Nephron progenitor cell (in vitro differentiated cells): ENCODE results near the gene TMPRSS13.

Experiments
- DNase-seq: peaks from one replicate; pipeline ENCODE4 v3.0.0; 2021
- H3K27ac Mint-ChIP-seq: 2 replicates; pipeline ENCODE4 v1.8.0; 2021; ENCODE audit warnings: mild to moderate bottlenecking, moderate library complexity, mixed read lengths
- H3K27me3 Mint-ChIP-seq: 2 replicates; pipeline ENCODE4 v1.8.0; 2021; ENCODE audit warnings: mild to moderate bottlenecking, low read depth, mixed read lengths; ENCODE audit not compliant: poor library complexity
- H3K36me3 Mint-ChIP-seq: 2 replicates; pipeline ENCODE4 v1.8.0; 2021; ENCODE audit warnings: low read depth, mixed read lengths
- H3K4me1 Mint-ChIP-seq: 2 replicates; pipeline ENCODE4 v1.8.0; 2021; ENCODE audit warnings: mixed read lengths
- H3K4me3 Mint-ChIP-seq: 2 replicates; pipeline ENCODE4 v1.8.0; 2021; ENCODE audit warnings: mild to moderate bottlenecking, moderate library complexity, mixed read lengths
- H3K9me3 Mint-ChIP-seq: 2 replicates; pipeline ENCODE4 v1.8.0; 2021; ENCODE audit warnings: mild to moderate bottlenecking, moderate library complexity, mixed read lengths
- CTCF ChIP-seq: fragments of 200-600 bp; sonication (generic); IDR thresholded peaks from 2 replicates; pipeline ENCODE4 v1.5.0; 2021; ENCODE audit warnings: antibody characterized with exemption

Gene TMPRSS13

DNA sequence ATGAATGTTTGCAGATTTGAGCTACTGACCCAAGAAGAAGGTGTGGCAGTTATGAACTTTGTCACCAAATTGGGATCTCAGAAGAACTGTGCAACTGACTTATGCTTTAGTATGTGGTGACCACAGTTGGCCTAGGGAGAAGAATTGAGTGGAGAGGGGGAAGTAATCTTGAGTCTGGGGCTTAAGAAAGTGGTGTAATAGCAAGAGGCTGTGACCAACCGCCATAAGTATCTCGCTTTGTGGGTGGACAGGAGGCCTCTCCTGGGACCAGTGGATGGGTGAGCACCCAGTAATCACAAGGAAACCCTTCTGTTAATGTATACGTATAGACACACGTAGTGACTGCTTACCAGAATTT is 44.3 kb upstream of the TMPRSS13 start:
- no peak for DNase-seq
- Mint-ChIP-seq H3K9me3 (no peaks in the 10 kb centered on the region), H3K4me3 (no peak overlapping the region), H3K27ac (no peak overlapping the region), H3K4me1 (peaks cover 16% of the 10 kb centered on the region), H3K36me3 (no peaks in the 10 kb centered on the region), H3K27me3 (peaks cover 17% of the 10 kb centered on the region)
- no peak for TF ChIP-seq CTCF

- Mint-ChIP-seq H3K36me3 (no peaks in the 10 kb centered on the region), H3K27me3 (peaks cover 21% of the 10 kb centered on the region), H3K4me1 (peaks cover 16% of the 10 kb centered on the region), H3K27ac (no peak overlapping the region), H3K4me3 (no peak overlapping the region), H3K9me3 (no peaks in the 10 kb centered on the region)
- DNase-seq = no peak
- TF ChIP-seq CTCF = no peak
Observed at GRCh38 chr11:117972629-117973502, 43.7 kb upstream of the TMPRSS13 start.

GRCh38 chr11:117972044-117972443 is 42.8 kb upstream of the TMPRSS13 start:
- TF ChIP-seq CTCF = no peak
- Mint-ChIP-seq H3K4me1 (peaks cover 16% of the 10 kb centered on the region), H3K36me3 (no peaks in the 10 kb centered on the region), H3K9me3 (no peaks in the 10 kb centered on the region), H3K27me3 (peaks cover 19% of the 10 kb centered on the region), H3K27ac (no peak overlapping the region), H3K4me3 (no peak overlapping the region)
- DNase-seq = no peak

- Mint-ChIP-seq H3K27me3 (peaks cover 22% of the 10 kb centered on the region), H3K36me3 (no peaks in the 10 kb centered on the region), H3K27ac (no peak overlapping the region), H3K4me3 (no peak overlapping the region), H3K4me1 (peaks cover 16% of the 10 kb centered on the region), H3K9me3 (no peaks in the 10 kb centered on the region)
- no peak for TF ChIP-seq CTCF
- no peak for DNase-seq
Observed at GRCh38 chr11:117970400-117971024, 41.3 kb upstream of the TMPRSS13 start.

DNA sequence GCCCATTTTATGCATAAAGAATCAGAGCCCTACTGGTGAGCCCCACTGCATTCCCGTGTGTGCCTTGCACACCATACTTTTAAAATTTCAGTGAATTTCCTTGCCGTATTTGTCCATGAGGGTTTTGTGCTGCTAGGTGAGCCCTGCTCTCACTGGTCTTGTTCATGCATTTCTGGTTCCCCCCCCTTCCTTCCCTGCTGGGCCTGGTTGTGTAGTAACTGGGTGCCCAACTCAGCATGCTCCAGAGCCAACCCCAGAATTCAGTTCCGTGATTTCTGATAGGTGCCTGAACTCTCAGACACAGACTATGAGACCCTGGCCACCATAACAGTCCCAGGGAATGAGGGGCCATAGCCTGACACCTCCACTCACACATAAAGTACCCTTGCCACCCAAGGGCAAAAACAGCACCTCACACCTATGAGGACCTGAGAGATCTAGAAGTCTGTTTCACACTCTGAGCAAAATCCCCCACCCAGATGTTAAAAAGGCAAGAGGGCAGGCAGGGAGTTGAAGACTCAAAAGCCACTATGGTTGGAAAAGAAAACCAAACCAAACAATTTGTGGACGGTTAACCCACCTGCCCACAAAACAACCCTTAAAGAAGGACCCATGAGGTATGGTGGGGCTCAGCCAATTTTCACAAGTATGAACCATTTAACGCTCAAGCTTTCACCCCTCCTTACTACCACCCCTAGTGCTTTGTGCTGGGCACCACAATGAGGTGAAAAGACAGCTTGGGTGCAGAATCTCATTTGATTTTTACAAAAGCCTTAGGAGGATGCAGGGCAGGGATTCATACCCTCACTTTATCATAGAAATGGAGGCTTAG is 40.2 kb upstream of the TMPRSS13 start:
- Mint-ChIP-seq H3K27me3 (peaks cover 19% of the 10 kb centered on the region), H3K9me3 (no peaks in the 10 kb centered on the region), H3K27ac (no peak overlapping the region), H3K4me3 (no peak overlapping the region), H3K36me3 (no peaks in the 10 kb centered on the region), H3K4me1 (peaks cover 16% of the 10 kb centered on the region)
- DNase-seq = no peak
- TF ChIP-seq CTCF = no peak
